GM15510 (cell line): Measurements from ENCODE around the gene SDCBP2.

Experiments used
- POLR2A ChIP-seq: IDR thresholded peaks from 3 replicates; pipeline ENCODE4 v1.6.1; 2011; ENCODE audit warnings: borderline replicate concordance; ENCODE audit not compliant: insufficient read length; ENCODE audit errors: extremely low read depth

Gene SDCBP2

GRCh38 chr20:1328680-1329330 lies at the start of gene SDCBP2:
TSS of gene SDCBP2 (minus strand) at chr20:1329139. CDS start at chr20:1320416, 8,723 bp downstream.
- TF ChIP-seq POLR2A: no peak

- no peak for TF ChIP-seq POLR2A
Observed at GRCh38 chr20:1378735-1379125, 49.8 kb upstream of the SDCBP2 start.

GRCh38 chr20:1377984-1378734 lies 49.2 kb upstream of the SDCBP2 start:
- no peak for TF ChIP-seq POLR2A

- no peak for TF ChIP-seq POLR2A
Observed at GRCh38 chr20:1377341-1377871, 48.5 kb upstream of the SDCBP2 start.

GRCh38 chr20:1376408-1377270 lies 47.7 kb upstream of the SDCBP2 start:
- no peak for TF ChIP-seq POLR2A

- TF ChIP-seq POLR2A: no peak
Observed at GRCh38 chr20:1376007-1376406, 47.1 kb upstream of the SDCBP2 start.

GRCh38 chr20:1375515-1375914 lies 46.6 kb upstream of the SDCBP2 start:
- TF ChIP-seq POLR2A: no peak

- TF ChIP-seq POLR2A: no peak
Observed at GRCh38 chr20:1374246-1374645, 45.3 kb upstream of the SDCBP2 start.

- TF ChIP-seq POLR2A: no peak
Observed at GRCh38 chr20:1373614-1374013, 44.7 kb upstream of the SDCBP2 start.

GRCh38 chr20:1373036-1373435 lies 44.1 kb upstream of the SDCBP2 start:
- no peak for TF ChIP-seq POLR2A

GRCh38 chr20:1371830-1372539 lies 43.0 kb upstream of the SDCBP2 start:
- TF ChIP-seq POLR2A: no peak

- TF ChIP-seq POLR2A: no peak
Observed at GRCh38 chr20:1371202-1371782, 42.4 kb upstream of the SDCBP2 start.

- no peak for TF ChIP-seq POLR2A
Observed at GRCh38 chr20:1370548-1371110, 41.7 kb upstream of the SDCBP2 start.

GRCh38 chr20:1369970-1370369 lies 41.0 kb upstream of the SDCBP2 start:
- TF ChIP-seq POLR2A: no peak
